ENCODE results near the gene GPR132.
"Not testable (repeated sequence)": the region's sequence is repeated elsewhere in the genome, so short reads cannot be mapped to it uniquely, and the experiment has no call there.

GPR132 gene

GRCh38 chr14:105034315-105035039, 30.8 kb downstream of the GPR132 start:
- in situ Hi-C loops (cut with HindIII; ENCODE audit: low sequenced_read_pairs): no loop called here
- no peak overlapping the region for H3K4me3 ChIP-seq (ENCODE audit: low read depth, low read length)
- TF ChIP-seq CTCF (IDR thresholded peaks at IDR 0.05; ENCODE audit: low read depth, low read length, missing control alignments): no peak
- DNase-seq (ENCODE audit: low read depth): no peak

- DNase-seq (ENCODE audit: low read depth); in situ Hi-C loops (cut with HindIII; ENCODE audit: low sequenced_read_pairs): not testable (repeated sequence)
- H3K4me3 ChIP-seq (ENCODE audit: low read depth, low read length): peak overlapping the region; percentile 36
These were observed 31.8 kb downstream of the GPR132 start for GRCh38 chr14:105033412-105033900.

- in situ Hi-C loops (cut with HindIII; ENCODE audit: low sequenced_read_pairs): not testable (repeated sequence)
These were observed 32.8 kb downstream of the GPR132 start for GRCh38 chr14:105032451-105032901.

GRCh38 chr14:105030836-105031396, 34.3 kb downstream of the GPR132 start:
- TF ChIP-seq CTCF (IDR thresholded peaks at IDR 0.05; ENCODE audit: low read depth, low read length, missing control alignments): no peak
- in situ Hi-C loops (cut with HindIII; ENCODE audit: low sequenced_read_pairs): no loop called here
- no peak overlapping the region for H3K4me3 ChIP-seq (ENCODE audit: low read depth, low read length)
- no peak for DNase-seq (ENCODE audit: low read depth)

More at GRCh38 chr14:105032451-105032901, 32.8 kb downstream of the GPR132 start:
- peak; percentile 72 for DNase-seq (ENCODE audit: low read depth)
- not testable (repeated sequence) for H3K4me3 ChIP-seq (ENCODE audit: low read depth, low read length)

GRCh38 chr14:105030194-105030593, 35.0 kb downstream of the GPR132 start:
- in situ Hi-C loops (cut with HindIII; ENCODE audit: low sequenced_read_pairs): no loop called here
- TF ChIP-seq CTCF (IDR thresholded peaks at IDR 0.05; ENCODE audit: low read depth, low read length, missing control alignments): no peak
- no peak for DNase-seq (ENCODE audit: low read depth)
- no peak overlapping the region for H3K4me3 ChIP-seq (ENCODE audit: low read depth, low read length)

GRCh38 chr14:105029402-105029801, 35.8 kb downstream of the GPR132 start:
- H3K4me3 ChIP-seq (ENCODE audit: low read depth, low read length): no peak overlapping the region
- DNase-seq (ENCODE audit: low read depth): no peak
- in situ Hi-C loops (cut with HindIII; ENCODE audit: low sequenced_read_pairs): no loop called here
- no peak for TF ChIP-seq CTCF (IDR thresholded peaks at IDR 0.05; ENCODE audit: low read depth, low read length, missing control alignments)

GRCh38 chr14:105028251-105028927, 36.8 kb downstream of the GPR132 start:
- H3K4me3 ChIP-seq (ENCODE audit: low read depth, low read length): no peak overlapping the region
- TF ChIP-seq CTCF (IDR thresholded peaks at IDR 0.05; ENCODE audit: low read depth, low read length, missing control alignments): no peak
- DNase-seq (ENCODE audit: low read depth): no peak
- in situ Hi-C loops (cut with HindIII; ENCODE audit: low sequenced_read_pairs): no loop called here

GRCh38 chr14:105027718-105028117, 37.5 kb downstream of the GPR132 start:
- in situ Hi-C loops (cut with HindIII; ENCODE audit: low sequenced_read_pairs); H3K4me3 ChIP-seq (ENCODE audit: low read depth, low read length); DNase-seq (ENCODE audit: low read depth): not testable (repeated sequence)
